Erythroblast (primary cell): ENCODE measurements around the gene SCFD2.

Experiments
- GATA1 ChIP-seq: IDR thresholded peaks from 2 replicates; pipeline ENCODE4 v1.6.1; 2011; ENCODE audit warnings: low read depth, mild to moderate bottlenecking, control low read depth, low read length, moderate library complexity
- POLR2A ChIP-seq: IDR thresholded peaks from 2 replicates; pipeline ENCODE4 v1.6.1; 2011; ENCODE audit warnings: mild to moderate bottlenecking, low read length

GRCh38 chr4:52966781-52967180 lies 399.1 kb downstream of the SCFD2 start:
- TF ChIP-seq POLR2A (no peak), GATA1 (no peak)
